ENCODE results near the gene ACOT12.
"Not testable (repeated sequence)": the region's sequence is repeated elsewhere in the genome, so short reads cannot be mapped to it uniquely, and the experiment has no call there.

The ACOT12 gene

DNA sequence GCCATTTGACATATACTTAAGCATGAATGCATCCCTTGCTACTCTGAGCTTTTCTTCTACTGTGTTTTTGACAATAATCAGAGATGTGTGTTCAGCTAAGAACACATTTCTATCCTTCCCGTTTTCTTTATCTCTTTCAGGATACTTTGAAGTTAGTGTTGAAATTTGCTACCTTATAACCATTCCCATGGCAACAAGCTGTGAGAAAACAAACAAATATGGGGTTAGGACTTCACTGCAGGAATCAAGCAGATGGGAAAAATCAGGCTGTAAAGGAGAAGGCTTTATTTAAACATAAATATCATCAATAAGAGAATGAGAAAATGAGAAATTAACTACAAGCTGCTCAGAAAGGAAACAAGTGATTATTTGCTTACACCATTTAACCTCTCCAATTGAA lies 57.4 kb downstream of the ACOT12 start:
- no peak for DNase-seq

DNA sequence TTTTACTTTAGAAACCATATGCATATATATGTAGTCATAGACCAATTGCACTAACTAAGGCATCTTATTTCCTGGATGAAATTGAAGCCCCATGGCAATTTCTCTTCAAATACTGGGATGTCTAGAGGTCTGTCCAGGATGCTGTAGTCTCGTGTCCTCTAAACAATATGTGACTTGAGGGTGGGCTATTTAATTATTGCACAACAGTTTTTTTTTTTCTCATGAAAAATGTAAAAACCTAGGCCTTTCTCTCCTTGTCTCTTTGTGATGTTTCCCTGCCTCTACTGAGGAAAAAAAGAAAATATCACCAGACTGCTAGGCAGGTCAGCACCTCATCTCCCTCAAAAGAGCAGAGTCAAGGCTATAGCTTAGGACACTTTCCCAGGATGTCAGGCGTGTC lies 58.0 kb downstream of the ACOT12 start:
- DNase-seq: no peak

DNA sequence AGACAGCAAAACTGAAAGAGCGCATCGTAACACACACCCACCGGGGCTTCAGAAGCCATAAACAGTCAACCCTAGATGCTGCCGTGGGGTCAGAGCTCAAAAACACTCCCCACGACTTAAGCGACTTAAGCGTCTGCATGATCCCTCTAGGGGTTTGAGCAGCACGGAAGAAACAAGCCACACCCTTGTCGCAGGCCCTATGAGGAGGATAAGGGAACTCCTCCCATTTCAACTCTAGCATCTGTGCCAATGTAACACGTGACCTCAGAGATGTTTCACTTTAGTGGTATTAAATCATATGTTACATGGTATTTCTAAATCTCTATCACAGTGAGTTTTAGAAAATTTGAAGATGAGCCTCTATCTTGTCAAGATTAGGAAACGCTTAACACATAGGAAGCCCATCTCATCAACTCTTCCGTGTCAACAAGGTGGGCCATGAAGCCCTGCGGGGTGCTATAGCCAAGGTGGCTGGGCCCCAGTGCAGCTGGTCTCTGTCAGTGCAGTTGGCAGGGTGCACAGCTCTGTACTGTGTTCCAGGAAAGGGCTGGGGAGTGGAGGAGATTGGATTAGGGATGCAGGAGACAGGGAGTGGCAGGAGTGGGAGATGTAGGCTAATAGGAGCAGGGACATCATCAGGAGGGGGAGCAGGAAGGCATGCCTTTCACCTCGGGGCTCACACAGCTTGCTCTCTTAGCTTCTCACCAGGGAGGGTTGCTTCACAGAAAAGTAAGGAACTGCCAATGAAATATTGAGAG lies 59.5 kb downstream of the ACOT12 start:
- no peak for DNase-seq

DNA sequence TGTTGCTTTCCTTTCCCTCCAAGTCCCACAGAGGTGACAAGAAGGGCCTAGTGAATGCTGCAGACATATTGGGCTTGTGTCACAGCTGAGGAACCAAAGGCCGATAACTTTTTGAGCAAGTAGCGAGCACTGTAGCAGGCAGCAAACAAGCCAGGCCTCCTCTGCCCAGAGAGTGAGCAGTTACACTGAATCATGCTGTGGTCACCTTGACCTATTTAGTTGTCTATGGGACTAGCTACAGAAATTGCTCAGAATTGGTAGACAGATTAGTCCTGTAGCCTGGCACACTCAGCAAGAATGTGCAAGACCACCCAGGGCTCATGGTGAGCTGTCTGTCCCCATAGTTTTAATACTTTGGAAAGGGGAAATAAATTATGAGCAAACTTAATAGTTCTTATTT lies 67.4 kb downstream of the ACOT12 start:
- DNase-seq: no peak

DNA sequence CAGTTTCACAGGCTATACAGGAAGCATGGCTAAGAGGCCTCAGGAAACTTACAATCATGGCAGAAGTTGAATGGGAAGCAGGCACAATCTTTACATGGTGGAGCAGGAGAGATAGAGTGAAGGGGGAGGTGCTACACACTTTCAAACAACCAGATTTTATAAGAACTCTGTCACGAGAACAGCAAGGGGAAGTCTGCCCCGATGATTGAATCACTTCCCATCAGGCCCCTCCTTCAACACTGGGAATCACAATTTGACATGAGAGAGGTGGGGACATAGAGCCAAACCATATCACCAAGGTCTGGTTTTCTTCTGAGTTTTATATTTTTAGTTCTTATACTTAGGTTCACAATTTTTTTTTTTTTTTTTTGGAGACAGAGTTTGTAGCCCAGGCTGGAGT lies 76.4 kb downstream of the ACOT12 start:
- DNase-seq: no peak

DNA sequence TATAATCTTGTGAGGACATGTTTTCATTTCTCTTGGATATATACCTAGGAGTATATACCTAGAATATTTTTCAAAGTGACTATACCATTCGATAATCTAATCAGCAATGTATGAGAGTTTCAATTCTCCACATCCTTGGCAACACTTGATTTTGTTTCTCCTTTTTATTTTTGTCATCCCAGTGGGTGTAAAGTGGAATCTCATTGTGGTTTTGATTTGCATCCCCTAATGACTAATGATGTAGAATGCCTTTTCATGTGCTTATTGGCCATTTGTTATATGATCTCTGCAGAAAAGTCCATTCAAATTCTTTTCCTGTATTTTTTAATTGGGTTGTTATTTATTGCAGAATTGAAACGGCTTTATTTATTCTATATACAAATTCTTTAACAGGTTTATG lies 77.4 kb downstream of the ACOT12 start:
- DNase-seq: no peak

DNA sequence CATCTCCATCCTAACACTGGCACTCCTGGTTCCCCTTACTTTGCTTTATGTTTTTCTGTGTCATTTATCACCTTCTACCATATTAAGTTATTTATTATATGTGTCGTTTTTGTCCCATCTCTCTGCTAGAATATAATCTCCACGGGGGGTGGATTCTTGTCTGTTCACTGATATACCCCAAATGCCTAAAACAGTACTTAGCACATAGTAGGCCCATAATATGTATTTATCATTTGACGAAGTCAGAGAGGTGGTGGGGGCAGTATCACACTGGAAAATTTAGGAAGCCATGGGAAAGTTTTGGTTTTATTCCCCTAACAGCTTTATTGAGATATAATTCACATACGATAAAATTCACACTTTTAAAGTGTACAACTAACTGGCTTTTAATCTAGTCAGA lies 78.1 kb downstream of the ACOT12 start:
- DNase-seq: no peak

DNA sequence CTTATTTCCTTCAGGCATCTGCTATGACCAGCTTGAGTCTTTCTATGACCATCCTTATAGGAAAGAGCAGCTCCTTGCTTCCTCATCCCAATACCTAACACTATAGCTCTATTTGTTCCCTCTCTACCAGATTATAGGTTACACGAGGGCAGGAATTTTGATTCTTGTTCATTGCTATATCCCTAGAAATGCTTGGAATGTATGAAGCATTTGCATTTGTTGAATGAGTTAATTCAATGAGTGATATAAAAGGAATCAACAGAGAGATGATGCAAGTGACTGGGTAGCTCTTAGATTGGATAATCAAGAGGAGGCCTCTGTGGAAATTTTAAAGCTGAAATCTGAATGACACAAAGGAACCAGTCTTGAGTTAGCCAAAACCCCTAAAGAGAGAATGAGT lies 78.6 kb downstream of the ACOT12 start:
- DNase-seq: no peak

DNA sequence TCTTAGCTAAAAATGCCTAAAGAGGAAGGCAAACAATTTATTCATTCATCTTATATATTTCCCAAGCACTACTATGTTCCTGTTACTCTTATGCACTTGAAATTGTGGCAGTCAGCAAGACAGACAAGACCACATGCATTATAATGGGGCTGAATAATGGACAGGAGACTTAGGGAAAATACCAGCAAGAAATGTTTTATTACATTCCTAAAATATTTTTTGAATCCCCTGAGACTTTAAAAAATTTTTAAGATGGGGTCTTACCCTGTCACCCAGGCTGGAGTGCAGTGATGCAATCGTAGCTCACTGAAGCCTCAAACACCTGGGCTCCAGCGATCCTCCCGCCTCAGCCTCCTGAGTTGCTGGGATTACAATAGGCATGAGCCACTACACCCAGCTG lies 79.4 kb downstream of the ACOT12 start:
- DNase-seq: no peak

DNA sequence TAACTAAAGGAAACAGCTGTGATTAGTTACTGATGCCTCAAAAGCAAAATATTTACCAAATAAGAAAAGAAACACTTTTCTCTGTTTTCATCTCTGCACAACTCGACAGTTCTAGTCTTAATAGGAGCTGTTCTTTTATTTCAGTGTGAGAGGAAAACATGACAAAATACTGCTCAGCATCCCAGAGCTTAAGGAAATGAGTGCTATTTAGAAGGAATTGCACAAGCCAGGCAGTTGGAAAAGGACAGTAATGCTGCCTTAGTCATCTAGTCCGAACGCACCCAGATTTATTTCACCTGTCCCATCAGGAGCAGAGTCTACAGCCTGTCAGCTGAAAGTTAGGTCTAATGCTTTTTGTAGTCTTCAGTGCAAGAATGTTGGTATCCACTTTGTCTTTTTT lies 80.2 kb downstream of the ACOT12 start:
- no peak for DNase-seq

DNA sequence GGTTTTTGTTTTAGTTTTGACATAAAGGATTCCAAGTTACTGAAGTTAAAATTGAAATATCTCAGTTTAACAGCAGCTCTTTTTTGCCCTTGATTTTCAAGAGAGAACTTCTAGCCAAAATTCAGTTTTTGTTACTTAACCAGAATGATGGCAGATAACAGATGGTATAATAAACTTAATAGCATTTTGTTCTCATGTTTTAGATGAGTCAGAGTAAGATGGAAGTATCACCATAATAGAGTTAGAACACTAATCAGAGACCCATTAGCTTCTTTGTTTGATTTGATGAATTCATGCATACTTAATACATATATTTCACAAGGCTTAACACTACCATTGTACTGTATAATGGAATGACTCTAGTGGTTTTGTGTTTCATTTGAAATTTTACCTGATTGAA lies 80.7 kb downstream of the ACOT12 start:
- no peak for DNase-seq

DNA sequence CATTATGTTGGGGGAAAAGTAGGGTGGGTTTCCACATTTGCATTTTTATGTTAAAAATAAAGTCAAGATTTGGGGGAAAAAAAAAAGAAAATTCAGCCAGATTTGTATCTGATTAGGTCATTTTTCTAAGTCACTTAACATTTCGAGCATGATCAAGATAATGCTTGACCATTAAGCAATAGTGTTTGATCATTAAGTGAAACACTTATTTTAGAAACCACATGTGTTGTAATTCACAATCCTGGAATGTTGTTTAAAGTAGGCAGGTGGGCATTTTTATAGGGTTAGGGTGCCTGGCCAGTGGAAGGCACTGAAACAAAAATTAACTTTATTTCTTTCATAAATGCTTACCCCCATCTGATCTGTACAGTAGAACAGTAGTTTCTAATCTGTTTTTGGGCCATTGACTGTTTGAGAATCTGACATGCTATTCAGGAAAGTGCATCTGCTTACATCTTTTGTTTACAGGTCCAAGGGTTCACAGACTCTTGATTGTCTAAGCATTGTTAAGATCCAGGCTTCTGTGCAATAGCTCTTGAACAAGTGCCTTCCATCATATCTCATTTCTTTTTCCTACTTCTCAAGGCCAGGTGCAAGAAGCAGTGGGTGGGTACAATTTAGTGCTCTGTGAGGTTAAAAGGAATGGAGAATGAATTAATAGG lies 83.4 kb downstream of the ACOT12 start:
- no peak for DNase-seq

DNA sequence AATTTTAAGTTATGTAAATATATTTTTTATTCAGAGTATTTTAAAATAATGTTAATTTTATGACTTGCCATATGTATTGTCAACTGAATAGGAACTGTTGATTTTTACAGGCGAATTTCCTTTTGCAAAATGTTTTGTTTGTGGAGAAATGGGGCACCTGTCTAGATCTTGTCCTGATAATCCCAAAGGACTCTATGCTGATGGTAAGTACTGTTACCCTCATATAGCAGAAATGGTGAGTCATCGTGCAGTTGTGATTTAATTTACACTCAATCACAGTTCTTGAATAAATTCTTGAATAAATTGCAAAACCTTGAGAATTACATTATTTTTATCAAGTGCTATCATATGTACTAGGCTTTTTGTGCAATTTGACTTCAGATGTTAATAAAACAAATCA lies 85.1 kb downstream of the ACOT12 start:
- DNase-seq: no peak

DNA sequence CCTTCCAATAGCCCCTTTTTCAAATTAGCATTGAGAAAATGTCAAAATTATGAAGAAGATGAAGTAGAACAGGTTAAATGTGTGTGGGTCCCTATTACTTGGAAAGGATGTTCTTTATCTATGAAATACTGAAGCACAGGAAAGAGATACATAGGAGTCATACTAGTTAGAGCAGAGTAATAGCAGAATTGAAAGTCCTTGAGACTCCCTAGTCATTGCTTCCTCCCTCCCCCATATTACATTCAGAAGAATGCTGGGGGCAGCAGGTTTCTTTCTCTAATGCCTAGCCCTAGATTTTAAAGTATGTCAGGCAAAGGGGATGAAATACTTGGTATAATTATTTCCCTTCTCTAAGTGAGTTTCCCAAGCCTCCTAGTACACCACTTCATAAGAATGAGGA lies 88.1 kb downstream of the ACOT12 start:
- no peak for DNase-seq

DNA sequence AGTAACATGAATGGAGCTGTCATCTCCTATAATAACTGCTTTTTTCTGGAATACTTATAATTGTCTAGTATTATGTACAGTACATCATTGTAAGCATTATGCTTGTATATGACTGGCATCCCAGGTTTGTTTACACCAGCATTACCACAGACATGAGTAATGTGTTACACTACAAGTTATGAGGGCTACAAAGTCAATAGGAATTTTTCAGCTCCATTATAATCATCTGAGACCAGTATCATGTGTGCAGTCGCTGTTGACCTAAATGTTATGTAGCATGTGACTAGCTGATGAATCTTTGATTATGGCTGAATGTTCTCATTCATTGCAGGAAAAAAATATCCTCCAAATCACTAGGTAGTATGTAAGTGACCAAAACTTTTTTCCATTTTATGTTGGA lies 90.4 kb downstream of the ACOT12 start:
- no peak for DNase-seq

DNA sequence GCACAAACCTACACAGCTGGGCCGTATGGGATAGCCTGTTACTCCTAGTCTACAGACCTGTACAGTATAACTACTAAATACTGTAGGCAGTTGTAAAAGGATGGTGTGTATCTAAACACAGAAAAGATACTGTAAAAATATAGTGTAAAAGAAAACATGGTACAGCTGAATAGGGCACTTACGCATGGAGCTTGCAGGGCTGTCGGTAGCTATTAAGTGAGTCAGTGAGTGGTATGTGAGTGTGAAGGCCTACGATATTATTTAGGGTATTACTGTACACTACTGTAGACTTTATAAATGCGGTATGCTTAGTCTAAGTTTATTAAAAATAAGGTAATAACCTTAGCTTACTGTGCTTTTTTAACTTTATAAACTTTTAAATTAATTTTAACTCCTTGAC lies 91.3 kb downstream of the ACOT12 start:
- no peak for DNase-seq

DNA sequence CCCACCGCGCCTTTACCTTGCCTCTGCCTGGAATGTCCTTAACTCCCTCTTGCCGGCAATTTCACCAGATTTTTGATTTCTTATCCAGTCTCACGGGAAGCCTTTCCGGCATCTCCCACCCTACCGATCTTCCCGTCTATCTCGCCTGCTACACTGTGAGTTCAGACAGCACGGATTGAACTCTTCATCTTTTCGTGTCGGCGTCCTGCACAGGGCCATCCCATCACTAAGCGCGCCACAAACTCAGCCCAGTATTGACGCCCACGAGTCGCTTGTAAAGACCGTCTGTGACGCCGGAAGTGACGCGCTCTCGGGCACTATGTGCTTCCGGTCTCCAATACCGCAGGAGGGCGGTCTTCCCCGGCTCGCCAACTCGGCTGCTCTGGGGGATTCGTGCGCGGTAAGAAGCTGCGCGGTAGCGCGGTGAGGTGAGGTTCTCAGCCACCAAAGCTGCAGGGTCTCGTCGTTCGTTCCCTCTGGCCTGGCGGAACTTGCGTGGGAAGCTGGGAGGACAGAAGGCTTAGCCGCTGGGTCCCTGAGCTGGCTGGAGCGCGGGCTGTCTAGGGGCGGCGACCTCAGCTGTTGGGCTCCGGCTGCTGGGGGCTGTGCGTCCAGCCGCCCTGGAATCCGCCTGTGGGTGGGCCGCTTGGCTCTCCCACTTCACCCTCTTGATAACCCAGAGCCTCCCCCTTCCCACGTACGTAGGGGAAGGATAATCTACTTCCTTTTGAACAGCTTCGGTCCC lies 92.5 kb downstream of the ACOT12 start, which contains the start of gene ZCCHC9:
TSS of gene ZCCHC9 (plus strand) at position 317 of the 745 bp plus-strand sequence. CDS start 3,171 bp downstream, outside the sequence.
- DNase-seq: peak; percentile 23 to 74

DNA sequence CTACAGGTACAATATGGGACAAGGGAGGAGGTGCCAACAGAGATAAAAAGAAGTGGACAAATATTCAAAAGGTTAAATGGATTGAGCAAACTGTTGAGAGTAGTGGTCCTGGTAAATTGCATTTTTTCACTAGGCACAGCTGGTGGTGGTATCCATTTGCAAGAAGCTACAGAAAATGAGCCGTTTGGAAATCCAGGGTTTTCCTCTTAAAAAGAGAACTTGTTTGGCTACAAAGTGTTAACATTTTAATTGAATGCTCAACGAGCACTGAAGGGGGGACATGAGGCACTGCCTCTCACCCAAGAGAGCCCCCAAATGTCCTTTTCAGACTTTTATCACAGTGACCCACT lies 93.0 kb downstream of the ACOT12 start:
- no peak for DNase-seq

DNA sequence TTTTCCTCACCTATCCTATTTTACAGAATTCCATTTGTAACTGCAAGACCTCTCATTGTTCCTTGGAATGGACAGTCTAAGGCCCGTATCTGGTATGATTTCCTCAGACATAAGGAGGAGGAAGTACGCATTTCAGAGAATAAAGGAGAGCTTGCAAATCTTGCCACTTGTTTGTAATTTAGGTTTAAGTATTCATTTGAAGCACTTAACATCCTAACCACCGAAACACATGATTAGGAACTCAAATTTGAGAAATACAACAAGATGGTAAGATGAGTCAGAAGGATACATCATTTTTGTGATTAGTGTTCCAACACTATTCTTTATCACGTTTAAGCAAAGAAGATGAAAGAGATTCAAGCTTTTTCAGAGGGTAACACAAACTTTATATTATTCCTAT lies 96.4 kb downstream of the ACOT12 start:
- no peak for DNase-seq

DNA sequence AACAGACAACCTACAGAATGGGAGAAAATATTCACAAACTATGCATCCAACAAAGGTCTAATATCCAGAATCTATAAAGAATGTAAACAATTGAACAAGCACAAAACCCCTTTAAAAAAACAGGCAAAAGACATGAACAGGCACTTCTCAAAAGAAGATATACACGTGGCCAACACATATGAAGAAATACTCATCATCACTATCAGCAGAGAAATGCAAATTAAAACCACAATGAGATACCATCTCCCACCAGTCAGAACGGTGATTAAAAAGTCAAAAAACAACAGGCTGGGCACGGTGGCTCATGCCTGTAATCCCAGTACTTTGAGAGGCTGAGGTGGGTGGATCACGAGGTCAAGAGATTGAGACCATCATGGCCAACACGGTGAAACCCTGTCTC lies 99.9 kb downstream of the ACOT12 start:
- not testable (repeated sequence) for DNase-seq

DNA sequence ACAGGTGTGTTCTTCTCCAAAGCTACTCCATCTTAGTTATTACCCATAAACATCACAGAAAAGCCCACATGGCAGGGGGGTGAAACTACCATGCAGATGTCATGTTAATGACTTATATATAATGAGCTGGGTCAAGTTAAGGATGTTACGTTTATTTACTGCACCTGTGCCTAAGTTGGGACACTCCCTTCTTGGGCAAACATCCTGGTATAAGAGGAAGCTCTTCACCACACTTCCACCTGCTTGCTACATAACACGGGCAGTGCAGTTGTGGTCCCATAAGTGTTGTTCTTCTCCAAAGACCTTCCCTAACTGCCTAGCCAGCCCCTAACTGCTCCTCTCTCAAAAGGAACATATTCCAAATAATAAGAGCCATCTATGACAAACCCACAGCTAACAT lies 101.8 kb downstream of the ACOT12 start:
- DNase-seq: no peak

DNA sequence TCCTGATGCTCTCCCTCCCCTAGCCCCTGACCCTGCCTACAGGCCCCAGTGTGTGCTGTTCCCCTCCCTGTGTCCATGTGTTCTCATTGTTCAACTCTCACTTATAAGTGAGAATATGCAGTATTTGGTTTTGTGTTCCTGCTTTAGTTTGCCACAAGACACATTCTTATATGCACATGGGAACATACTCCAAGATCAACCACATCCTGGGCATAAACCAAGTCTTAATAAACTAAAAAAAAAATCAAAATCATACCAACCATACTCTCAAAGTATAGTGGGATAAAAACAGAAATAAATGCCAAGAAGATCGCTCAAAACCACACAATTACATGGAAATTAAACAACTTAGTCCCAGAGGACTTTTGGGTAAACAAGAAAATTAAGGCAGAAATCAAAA lies 103.8 kb downstream of the ACOT12 start:
- DNase-seq: no peak

DNA sequence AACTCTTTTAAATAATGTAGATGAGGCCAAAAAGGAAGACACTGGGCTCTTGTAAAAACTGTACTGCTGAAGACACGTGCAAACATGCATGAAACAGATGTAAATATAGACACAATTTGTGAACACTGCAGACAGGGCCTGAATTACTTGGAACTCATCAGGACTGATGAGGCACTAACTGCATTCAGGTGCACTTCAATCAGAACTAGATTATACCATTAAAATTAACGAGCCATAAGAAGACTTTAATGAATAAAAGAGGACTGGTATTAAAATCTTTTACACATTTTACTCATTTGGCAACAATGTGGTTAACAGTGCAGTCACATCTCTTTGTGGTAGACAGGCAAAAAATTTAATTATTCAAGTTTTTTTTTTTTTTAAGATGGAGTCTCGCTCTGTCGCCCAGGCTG lies 105.9 kb downstream of the ACOT12 start:
- DNase-seq: no peak

DNA sequence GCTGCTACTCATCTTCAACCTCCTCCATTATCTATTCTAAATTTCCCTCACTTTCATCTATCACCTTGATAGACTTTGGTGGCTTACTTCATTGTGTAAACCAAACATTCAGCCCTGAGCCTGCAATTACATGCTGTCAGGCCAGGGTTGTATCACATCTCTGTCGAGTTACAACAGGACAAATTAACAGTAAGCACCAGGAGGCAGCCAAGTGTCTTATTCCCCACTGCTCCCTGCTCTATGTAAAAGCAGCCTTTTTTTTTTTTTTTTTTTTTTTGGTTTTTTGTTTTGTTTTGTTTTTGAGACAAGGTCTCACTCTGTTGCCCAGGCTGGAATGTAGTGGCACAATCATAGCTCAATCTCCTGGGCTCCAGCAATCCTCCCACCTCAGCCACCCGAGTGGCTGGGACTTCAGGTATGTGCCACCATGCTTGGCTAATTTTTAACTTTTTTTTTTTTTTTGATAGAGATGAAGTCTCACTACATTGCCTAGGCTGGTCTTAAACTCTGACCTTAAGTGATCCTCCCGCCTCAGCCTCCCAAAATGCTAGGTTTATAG lies 107.8 kb downstream of the ACOT12 start:
- DNase-seq: no peak

All from cerebellar nuclear complex (tissue), 1 donor.